ENCODE results near the gene EDEM3.

The EDEM3 gene

GRCh38 chr1:184669391-184669790 lies 85.3 kb downstream of the EDEM3 start:
- TF ChIP-seq SIN3A (IDR thresholded peaks at IDR 0.05; ENCODE audit: borderline replicate concordance, insufficient read depth, low read length) (no peak), TAF1 (IDR thresholded peaks at IDR 0.05; ENCODE audit: borderline replicate concordance, insufficient read depth, low read length) (no peak), FOXP2 (optimal IDR thresholded peaks at IDR 0.05; ENCODE audit: borderline replicate concordance, extremely low read depth, extremely low read length, insufficient read depth) (no peak), REST (IDR thresholded peaks at IDR 0.05; ENCODE audit: insufficient read depth in 1 of 2, low read depth in 2 of 2, low read length in 2 of 2) (no peak), POLR2AphosphoS5 (IDR thresholded peaks at IDR 0.05; ENCODE audit: low read depth, low read length) (no peak)

- no peak for TF ChIP-seq POLR2AphosphoS5 (IDR thresholded peaks at IDR 0.05; ENCODE audit: low read depth, low read length)
- no peak for TF ChIP-seq FOXP2 (optimal IDR thresholded peaks at IDR 0.05; ENCODE audit: borderline replicate concordance, extremely low read depth, extremely low read length, insufficient read depth)
- TF ChIP-seq SIN3A (IDR thresholded peaks at IDR 0.05; ENCODE audit: borderline replicate concordance, insufficient read depth, low read length) = no peak
- no peak for TF ChIP-seq TAF1 (IDR thresholded peaks at IDR 0.05; ENCODE audit: borderline replicate concordance, insufficient read depth, low read length)
- TF ChIP-seq REST (IDR thresholded peaks at IDR 0.05; ENCODE audit: insufficient read depth in 1 of 2, low read depth in 2 of 2, low read length in 2 of 2) = no peak
Measured at GRCh38 chr1:184665360-184665759, 89.3 kb downstream of the EDEM3 start.

GRCh38 chr1:184664661-184665060 lies 90.0 kb downstream of the EDEM3 start:
- no peak for TF ChIP-seq FOXP2 (optimal IDR thresholded peaks at IDR 0.05; ENCODE audit: borderline replicate concordance, extremely low read depth, extremely low read length, insufficient read depth)

GRCh38 chr1:184664042-184664660 lies 90.5 kb downstream of the EDEM3 start:
- TF ChIP-seq FOXP2 (optimal IDR thresholded peaks at IDR 0.05; ENCODE audit: borderline replicate concordance, extremely low read depth, extremely low read length, insufficient read depth) = peak; percentile 61
- TF ChIP-seq REST (IDR thresholded peaks at IDR 0.05; ENCODE audit: insufficient read depth in 1 of 2, low read depth in 2 of 2, low read length in 2 of 2) = no peak

GRCh38 chr1:184661801-184662200 lies 92.9 kb downstream of the EDEM3 start:
- no peak for TF ChIP-seq TAF1 (IDR thresholded peaks at IDR 0.05; ENCODE audit: borderline replicate concordance, insufficient read depth, low read length)
- no peak for TF ChIP-seq REST (IDR thresholded peaks at IDR 0.05; ENCODE audit: insufficient read depth in 1 of 2, low read depth in 2 of 2, low read length in 2 of 2)
- TF ChIP-seq FOXP2 (optimal IDR thresholded peaks at IDR 0.05; ENCODE audit: borderline replicate concordance, extremely low read depth, extremely low read length, insufficient read depth) = no peak
- no peak for TF ChIP-seq POLR2AphosphoS5 (IDR thresholded peaks at IDR 0.05; ENCODE audit: low read depth, low read length)
- TF ChIP-seq SIN3A (IDR thresholded peaks at IDR 0.05; ENCODE audit: borderline replicate concordance, insufficient read depth, low read length) = no peak
